ENCODE data around the gene IBA57.

IBA57 gene

GRCh38 chr1:228156941-228157728, 8.5 kb upstream of the IBA57 start:
- no peak for DNase-seq

- no peak for DNase-seq
Measured at GRCh38 chr1:228157729-228158126, 7.9 kb upstream of the IBA57 start.

GRCh38 chr1:228158151-228159007, 7.2 kb upstream of the IBA57 start:
- no peak for DNase-seq

- no peak for DNase-seq
Measured at GRCh38 chr1:228159008-228159665, 6.5 kb upstream of the IBA57 start.

DNA sequence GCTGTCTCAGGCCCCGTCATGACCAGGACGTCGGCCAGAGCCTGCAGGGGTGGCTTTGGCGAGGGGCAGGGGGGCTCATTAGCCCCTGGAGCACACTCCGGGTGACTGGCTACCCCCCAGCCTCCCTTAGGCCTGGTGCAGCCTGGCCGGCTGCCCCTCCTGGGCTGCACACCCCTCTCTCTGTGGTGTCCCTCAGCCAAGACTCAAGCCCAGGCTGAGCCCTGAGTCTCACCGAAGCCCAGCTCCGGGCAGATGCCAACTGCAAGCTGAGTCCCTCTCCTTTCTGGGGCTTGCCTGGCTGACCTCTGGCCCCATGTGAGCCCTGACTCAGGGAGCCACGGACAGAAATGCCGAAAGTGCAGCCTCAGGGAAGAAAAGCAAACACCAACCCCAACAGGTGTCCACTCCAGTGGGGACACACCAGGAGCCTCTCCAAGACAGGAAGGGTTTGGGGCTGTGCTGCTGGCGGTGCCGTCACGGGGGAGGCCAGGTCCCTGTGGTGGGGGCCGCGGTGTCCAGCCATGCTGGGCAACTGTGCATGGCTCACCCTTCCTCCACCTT, 5.3 kb upstream of the IBA57 start:
- DNase-seq: no peak

GRCh38 chr1:228161362-228161761, 4.2 kb upstream of the IBA57 start:
- no peak for DNase-seq

DNA sequence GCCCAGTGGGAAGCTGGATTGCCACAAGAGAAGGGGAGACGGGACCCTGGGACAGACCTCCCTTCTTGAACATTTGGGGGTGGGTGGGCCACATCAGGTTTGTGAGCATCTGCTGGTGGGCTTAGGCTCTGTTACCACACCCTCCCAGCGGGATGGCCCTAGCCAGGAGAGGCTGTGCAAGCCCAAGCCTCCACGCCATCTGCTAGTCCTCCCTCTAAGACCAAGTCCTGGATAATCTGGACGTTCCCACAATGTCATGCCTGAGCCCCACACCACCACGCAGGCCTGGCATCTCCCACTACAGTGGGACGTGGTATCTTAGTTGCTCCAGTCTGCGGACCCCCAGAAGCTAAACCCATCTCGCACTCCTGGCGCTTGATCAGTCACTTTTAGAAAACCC, 3.7 kb upstream of the IBA57 start:
- no peak for DNase-seq

GRCh38 chr1:228162286-228163006, 3.2 kb upstream of the IBA57 start:
- no peak for DNase-seq

DNA sequence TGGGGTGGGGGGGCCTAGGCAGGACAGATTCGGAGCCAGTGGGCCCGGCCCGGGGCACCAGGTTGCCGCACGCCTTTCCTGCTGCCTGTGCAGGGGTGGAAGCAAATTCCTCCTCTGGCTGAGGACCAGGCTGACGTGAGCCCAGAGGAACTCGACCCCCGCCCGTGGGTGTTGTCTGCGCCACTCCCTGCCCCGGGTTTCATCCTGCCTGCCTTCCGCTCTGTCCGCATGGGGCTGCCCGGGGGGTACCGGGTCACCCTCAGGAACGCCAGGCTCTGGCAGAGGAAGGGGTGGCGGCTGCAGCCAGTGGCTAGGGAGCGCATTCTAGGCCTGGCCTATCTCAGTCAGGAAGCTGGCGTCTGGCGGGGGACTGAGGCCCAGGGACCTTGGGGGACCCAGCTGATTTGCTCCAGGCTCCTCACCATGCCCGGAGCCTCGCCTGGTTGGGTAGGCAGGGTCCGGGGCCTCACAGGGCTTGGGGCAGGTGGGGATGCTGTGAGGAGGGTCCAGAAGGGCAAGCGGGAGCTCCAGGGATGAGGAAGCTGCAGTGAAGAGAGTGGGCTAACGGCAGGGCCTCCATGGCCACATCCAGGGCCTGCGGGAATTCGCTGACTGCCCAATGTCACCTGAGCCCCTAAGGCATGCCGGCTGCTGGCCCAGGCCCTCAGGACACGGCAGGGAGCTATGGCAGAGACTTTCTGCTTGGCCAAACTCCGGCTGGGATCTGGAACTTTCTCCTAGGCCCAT, 2.4 kb upstream of the IBA57 start:
- DNase-seq: no peak

DNA sequence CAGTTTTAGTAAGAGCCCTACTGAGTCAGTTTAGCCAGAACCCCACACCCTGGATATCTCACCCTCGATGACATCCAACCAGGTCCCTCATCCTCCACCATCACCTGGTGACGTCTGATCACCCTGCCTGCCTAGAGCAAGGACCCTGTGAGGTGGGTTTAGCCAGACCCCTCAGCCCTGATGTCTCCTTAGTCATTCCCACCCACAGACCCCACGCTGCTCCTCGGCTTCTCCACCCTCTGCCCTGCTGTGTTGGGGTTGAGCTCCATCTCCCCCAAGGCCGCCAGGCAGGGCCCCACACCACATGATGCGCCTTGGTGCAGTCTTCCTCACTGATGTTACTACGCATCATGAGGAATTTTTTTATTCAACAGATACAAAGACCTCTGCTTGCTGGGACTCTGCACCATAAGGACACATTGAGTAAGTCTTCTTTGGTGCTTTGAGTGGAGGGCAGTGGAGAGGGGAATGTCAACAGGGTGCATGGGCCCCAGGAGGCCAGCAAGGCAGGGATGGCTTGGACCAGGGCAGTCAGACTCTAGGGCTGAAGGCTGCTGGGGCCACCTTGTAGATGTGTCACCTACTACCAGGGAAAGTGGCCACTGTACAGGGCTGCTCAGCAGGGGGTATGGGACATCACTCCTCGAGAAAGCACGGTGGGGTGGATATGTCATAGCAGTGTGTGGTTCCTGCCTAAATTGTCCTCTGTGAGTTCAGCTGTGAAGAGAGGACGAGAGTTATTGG, 1.7 kb upstream of the IBA57 start:
- DNase-seq: no peak

DNA sequence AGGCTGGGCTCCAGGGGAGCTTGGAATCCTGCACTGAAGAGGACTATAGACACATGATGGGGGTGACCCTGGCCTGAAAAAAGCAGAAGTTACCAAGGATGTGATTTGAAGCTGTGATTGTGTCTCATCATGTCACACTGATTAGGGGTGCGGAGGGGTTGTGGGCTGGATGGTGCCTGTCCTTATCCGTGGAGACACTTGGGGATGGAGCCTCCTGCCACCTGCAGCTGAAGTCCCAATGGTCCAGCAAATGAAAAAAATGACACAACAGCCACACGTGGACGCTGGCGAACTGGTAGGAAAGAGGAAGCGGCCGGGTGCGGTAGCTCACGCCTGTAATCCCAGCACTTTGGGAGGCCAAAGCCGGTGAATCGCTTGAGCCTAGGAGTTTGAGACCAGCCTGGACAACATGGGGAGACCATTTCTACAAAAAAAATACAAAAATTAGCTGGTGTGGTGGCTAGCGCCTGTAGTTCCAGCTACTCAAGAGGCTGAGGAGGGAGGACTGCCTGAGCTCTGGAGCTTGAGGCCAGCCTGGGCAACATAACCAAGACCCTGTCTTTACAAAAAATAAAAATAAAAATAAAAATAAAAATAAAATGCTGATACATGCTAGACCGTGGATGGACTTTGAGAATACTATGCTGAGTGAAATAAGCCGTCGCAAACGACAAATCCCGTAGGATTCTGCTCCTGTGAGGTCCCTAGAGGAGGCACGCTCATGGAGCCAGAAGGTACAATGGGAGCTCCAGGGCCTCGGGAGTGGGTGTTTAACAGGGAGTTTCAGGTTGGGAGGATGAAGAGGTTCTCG, 838 bp upstream of the IBA57 start:
- no peak for DNase-seq

DNA sequence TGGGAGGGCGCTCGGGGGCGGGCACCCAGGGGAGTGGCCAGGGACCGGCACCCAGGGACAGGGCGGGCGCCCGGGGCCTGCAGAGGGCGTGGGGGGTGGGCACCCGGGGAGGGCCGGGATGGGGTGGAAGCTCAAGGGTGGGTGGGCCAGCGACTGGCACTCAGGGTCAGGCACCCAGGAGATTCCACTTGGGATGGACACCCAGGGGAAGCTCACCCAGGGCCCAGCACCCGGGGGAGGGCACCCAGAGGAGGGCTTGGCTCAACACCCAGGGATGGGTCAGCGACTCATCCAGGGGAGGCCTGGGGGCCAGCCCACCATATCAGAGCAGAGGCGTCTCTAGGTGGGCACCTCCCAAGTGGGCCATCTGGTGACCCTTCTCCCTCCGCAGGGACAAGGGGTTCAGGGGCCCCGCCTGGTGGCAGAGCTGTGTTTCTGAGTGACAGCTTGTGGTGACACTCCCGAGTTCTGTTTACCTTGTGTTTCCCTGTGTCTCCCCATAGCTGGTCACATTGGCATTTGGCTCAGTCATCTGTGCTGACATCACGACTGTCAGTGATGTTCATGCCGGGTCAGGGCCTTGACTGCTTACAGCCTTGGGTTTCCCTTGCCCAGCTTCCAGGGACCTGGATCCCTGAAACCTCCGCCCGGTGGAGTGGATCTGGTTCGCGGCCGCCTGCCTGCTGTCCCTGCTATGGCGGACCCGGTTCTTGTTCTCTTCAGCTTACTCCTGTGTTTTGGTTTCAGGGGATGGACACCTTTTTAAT, 749 bp downstream of the IBA57 start:
- DNase-seq: no peak

DNA sequence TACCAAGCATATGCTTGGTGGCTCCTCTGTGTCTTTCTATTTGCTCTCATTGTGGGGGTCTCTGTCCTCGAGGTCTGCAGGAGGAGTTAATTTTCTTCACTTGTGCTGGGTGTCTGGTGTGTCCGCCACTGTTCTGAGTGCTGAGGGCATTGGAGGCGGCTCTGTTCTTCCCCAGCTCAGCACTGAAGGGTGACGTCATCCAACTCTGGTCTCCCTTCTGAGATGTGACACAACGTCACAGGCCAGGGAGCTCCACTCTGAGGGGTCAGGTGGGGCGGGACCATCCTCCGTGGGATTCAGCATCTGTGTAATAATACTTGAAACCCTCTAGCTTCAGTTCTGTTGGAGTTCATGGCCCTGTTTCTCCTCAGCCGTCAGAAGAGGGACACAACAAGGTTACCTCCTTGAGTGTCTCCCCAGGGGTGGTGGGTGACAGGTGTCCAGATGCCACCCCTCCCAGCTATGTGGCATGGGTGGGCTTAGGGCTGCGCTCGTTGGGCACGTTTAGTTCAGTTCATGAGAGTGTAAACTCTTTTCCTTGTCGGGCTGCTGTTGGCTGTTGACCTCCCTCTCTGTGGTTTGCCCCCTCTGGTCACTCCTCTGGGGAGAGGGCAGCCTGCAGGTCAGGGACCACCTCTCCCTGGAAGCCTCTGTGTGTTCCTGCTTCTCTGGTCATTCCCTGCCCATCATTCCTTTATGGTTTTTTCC, 3.1 kb downstream of the IBA57 start:
- DNase-seq: no peak

DNA sequence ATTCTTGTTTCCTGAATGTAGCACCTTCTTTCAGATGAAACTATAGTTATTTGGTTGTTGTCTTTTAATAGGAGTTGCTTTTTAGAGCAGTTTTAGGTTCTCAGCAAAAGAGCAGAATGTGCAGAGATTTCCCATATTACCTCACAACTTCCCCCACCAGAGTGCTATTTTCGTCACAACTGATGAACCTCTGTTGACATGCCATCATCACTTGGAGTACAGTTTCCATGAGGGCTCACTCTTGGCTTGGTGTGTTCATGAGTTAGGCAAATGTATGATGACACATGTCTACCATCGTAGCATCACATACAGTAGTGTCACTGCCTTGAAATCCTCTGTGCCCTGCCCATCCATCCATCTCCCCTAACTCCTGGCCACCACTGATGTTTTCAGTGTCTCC, 3.7 kb downstream of the IBA57 start:
- DNase-seq: no peak

DNA sequence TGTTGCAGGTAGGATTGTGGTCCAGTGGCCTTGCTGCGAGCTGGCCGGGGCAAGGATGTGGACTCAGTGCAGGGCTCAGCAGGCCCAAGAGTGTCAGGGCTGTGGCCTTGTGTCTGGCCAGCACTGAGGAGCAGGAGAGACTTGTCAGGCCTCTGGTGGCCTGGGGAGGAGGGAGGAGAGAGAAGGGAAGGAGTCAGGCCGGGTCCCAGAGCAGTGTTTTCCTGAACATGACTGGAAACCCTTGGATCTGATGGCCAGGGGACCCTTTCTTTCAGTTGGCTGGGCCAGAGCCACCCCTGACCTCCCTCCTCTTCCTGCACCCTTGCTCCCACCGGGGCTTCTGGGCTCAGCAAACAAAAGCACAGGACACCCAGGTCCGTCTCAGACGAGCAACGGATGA, 5.1 kb downstream of the IBA57 start:
- DNase-seq: no peak

- DNase-seq: no peak
Measured at GRCh38 chr1:228171221-228171891, 5.8 kb downstream of the IBA57 start.

- no peak for DNase-seq
Measured at GRCh38 chr1:228172591-228173527, 7.3 kb downstream of the IBA57 start.

Measured in T1000 (cell line).